ENCODE results near the gene CDNF. TPM values are rescaled to one million over a fixed set of nuclear protein-coding genes. Genes with fewer than 3 reads are reported as not detected.

The CDNF gene
- total RNA-seq (2021; ENCODE audit: unreplicated experiment) = 0.39 TPM
- polyA plus RNA-seq (2012; ENCODE audit: insufficient read length) = 0.38 TPM
- percentile 32 among the genes with signal in this experiment for Bru-seq, nascent RNA
- percentile 27 among the genes with signal in this experiment for BruChase-seq, experiment 1, labeled RNA remaining after a 2-hour chase
- percentile 28 among the genes with signal in this experiment for BruChase-seq, experiment 2, labeled RNA remaining after a 6-hour chase
- long read RNA-seq, partial matches to known transcripts = 0 of 1 reads
- long read RNA-seq, other reads (novel, unspliced or antisense) = 1 of 1 reads

GRCh38 chr10:14837757-14838581 lies at the start of gene CDNF, which contains the start of the genes HSPA14 and MSANTD7:
TSS of gene CDNF (minus strand) at chr10:14838037. CDS start at chr10:14837946, 91 bp downstream.
TSS of gene HSPA14 (plus strand) at chr10:14838306. CDS start at chr10:14838403, 97 bp downstream.
TSS of gene MSANTD7 (plus strand) at chr10:14838306. CDS start at chr10:14842285, 3,979 bp downstream.
- DNase-seq (ENCODE audit: low read depth, low spot score) = peak; percentile 95
- H3K4me1 ChIP-seq (ENCODE audit: control insufficient read depth, insufficient read depth, low read length) = no peaks in the 10 kb centered on the region; the same call in 1 of the 2 replicates
- peak within 1 kb of the TSS; percentile 86 for H3K27ac ChIP-seq (ENCODE audit: low read length)
- ChIA-PET CTCF (interaction anchor here (0.5 kb wide), 1 partner anchor 1061 kb away, joined by 7 read pairs; no protein-coding TSS in a partner anchor), POLR2A (interaction anchor here (0.5 to 0.6 kb wide), 3 partner anchors 46 to 492 kb away, joined by 5 to 12 read pairs (median 5); no protein-coding TSS in a partner anchor)
- no TSS peak for BruUV-seq (replicated peaks)
- TF ChIP-seq SIN3A (IDR thresholded peaks at IDR 0.05; ENCODE audit: borderline replicate concordance, insufficient read depth, low read depth, low read length) (peak; percentile 47; the same call in 1 of the 2 replicates), REST (IDR thresholded peaks at IDR 0.05; ENCODE audit: insufficient read depth in 1 of 2, low read depth in 2 of 2, low read length in 1 of 2) (0 out of 4 replicates have a peak, but pooled peaks of 1 of the 2 experiments have one; percentile 34), TCF7L2 (IDR thresholded peaks at IDR 0.05; ENCODE audit: low read depth, low read length) (no peak), CTCF (IDR thresholded peaks at IDR 0.05) (no peak), POLR2AphosphoS5 (IDR thresholded peaks at IDR 0.05; ENCODE audit: low read depth, low read length) (peak; percentile 67)
- in situ Hi-C loops (cut with HindIII; ENCODE audit: low pct_unique_long_range_greater_than_20kb, low sequenced_read_pairs) (no loop called here), intact Hi-C loops (cut with micrococcal nuclease; ENCODE audit: unreplicated experiment) (no loop called here)
- no peaks in the 10 kb centered on the region for H3K9me3 ChIP-seq (ENCODE audit: control insufficient read depth, insufficient read depth, low read depth, low read length)
- H3K27me3 ChIP-seq (ENCODE audit: control insufficient read depth, insufficient read depth, low read length) = no peaks in the 10 kb centered on the region
- ATAC-seq = peak; percentile 99
- H3K4me3 ChIP-seq (ENCODE audit: low read depth in 2 of 2, low read length in 2 of 2) = peak within 1 kb of the TSS; percentile 79 to 94
- H3K36me3 ChIP-seq (ENCODE audit: control insufficient read depth, insufficient read depth, low read length) = peaks cover 24% of the 10 kb centered on the region

- ATAC-seq (no peak), DNase-seq (ENCODE audit: low read depth, low spot score) (no peak)
- Histone ChIP-seq H3K4me3 (ENCODE audit: low read depth in 2 of 2, low read length in 2 of 2) (no peak overlapping the region), H3K4me1 (ENCODE audit: control insufficient read depth, insufficient read depth, low read length) (peaks cover 8% of the 10 kb centered on the region; the same call in 1 of the 2 replicates), H3K27ac (ENCODE audit: low read length) (no peak overlapping the region), H3K27me3 (ENCODE audit: control insufficient read depth, insufficient read depth, low read length) (no peaks in the 10 kb centered on the region), H3K36me3 (ENCODE audit: control insufficient read depth, insufficient read depth, low read length) (peaks cover 2% of the 10 kb centered on the region), H3K9me3 (ENCODE audit: control insufficient read depth, insufficient read depth, low read depth, low read length) (no peaks in the 10 kb centered on the region)
- BruUV-seq (replicated peaks) = no TSS peak
- in situ Hi-C loops (cut with HindIII; ENCODE audit: low pct_unique_long_range_greater_than_20kb, low sequenced_read_pairs) = no loop called here
- intact Hi-C loops (cut with micrococcal nuclease; ENCODE audit: unreplicated experiment) = no loop called here
- TF ChIP-seq SIN3A (IDR thresholded peaks at IDR 0.05; ENCODE audit: borderline replicate concordance, insufficient read depth, low read depth, low read length) (no peak), TCF7L2 (IDR thresholded peaks at IDR 0.05; ENCODE audit: low read depth, low read length) (no peak), CTCF (IDR thresholded peaks at IDR 0.05) (no peak), REST (IDR thresholded peaks at IDR 0.05; ENCODE audit: insufficient read depth in 1 of 2, low read depth in 2 of 2, low read length in 1 of 2) (no peak), POLR2AphosphoS5 (IDR thresholded peaks at IDR 0.05; ENCODE audit: low read depth, low read length) (no peak)
- ChIA-PET POLR2A (interaction anchor here (0.7 kb wide), 1 partner anchor 46 kb away, joined by 12 read pairs; the partner anchor contains the start of genes CDNF, HSPA14 and MSANTD7), CTCF (no interaction called here)
Measured at GRCh38 chr10:14884082-14884481, 46.2 kb upstream of the CDNF start.
